ENCODE results near the gene GHRHR.

Gene GHRHR

DNA sequence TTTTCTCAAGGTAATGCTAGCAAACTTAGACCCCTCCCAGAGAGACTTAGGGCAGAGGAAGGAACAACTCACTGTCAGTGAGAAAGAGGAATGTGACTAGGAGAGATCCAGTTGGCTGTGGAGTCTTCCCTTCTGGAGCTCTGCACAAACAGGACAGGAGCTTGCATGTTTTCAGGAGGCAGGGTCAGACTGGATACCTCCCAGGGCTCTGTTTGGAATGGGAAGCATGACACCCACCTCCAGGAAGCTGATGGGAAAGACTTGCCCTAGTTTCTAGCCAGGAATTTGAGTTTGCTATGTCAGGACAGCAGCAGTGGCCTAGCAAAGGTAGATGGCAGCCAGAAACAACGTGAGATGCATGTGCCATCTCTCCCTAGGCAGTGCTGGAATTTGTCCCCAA is 40.6 kb downstream of the GHRHR start:
- in situ Hi-C loops (cut with HindIII; ENCODE audit: low pct_ligation_motif_present, low sequenced_read_pairs) = no loop called here
- H3K27ac ChIP-seq = no peak overlapping the region
- TF ChIP-seq, protein P1, sequence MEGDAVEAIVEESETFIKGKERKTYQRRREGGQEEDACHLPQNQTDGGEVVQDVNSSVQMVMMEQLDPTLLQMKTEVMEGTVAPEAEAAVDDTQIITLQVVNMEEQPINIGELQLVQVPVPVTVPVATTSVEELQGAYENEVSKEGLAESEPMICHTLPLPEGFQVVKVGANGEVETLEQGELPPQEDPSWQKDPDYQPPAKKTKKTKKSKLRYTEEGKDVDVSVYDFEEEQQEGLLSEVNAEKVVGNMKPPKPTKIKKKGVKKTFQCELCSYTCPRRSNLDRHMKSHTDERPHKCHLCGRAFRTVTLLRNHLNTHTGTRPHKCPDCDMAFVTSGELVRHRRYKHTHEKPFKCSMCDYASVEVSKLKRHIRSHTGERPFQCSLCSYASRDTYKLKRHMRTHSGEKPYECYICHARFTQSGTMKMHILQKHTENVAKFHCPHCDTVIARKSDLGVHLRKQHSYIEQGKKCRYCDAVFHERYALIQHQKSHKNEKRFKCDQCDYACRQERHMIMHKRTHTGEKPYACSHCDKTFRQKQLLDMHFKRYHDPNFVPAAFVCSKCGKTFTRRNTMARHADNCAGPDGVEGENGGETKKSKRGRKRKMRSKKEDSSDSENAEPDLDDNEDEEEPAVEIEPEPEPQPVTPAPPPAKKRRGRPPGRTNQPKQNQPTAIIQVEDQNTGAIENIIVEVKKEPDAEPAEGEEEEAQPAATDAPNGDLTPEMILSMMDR (IDR thresholded peaks at IDR 0.05; ENCODE audit: low read depth, low read length, missing control alignments) = no peak

GRCh38 chr7:31006857-31007256 is 43.1 kb downstream of the GHRHR start:
- TF ChIP-seq, protein P1 (IDR thresholded peaks at IDR 0.05; ENCODE audit: low read depth, low read length, missing control alignments) = no peak
- Histone ChIP-seq H3K27ac (no peak overlapping the region), H3K27me3 (replicated peaks) (no peaks in the 10 kb centered on the region), H3K4me3 (ENCODE audit: low read depth, low read length) (no peak overlapping the region), H3K36me3 (replicated peaks) (no peaks in the 10 kb centered on the region)
- no peak for DNase-seq
- in situ Hi-C loops (cut with HindIII; ENCODE audit: low pct_ligation_motif_present, low sequenced_read_pairs) = no loop called here

More for the DNA sequence above, 40.6 kb downstream of the GHRHR start:
- DNase-seq = no peak
- no peaks in the 10 kb centered on the region for H3K27me3 ChIP-seq (replicated peaks)
- no peaks in the 10 kb centered on the region for H3K36me3 ChIP-seq (replicated peaks)
- H3K4me3 ChIP-seq (ENCODE audit: low read depth, low read length) = no peak overlapping the region

GRCh38 chr7:31007634-31008033 is 43.9 kb downstream of the GHRHR start:
- TF ChIP-seq, protein P1 (IDR thresholded peaks at IDR 0.05; ENCODE audit: low read depth, low read length, missing control alignments) = no peak
- DNase-seq = no peak
- no peak overlapping the region for H3K4me3 ChIP-seq (ENCODE audit: low read depth, low read length)
- in situ Hi-C loops (cut with HindIII; ENCODE audit: low pct_ligation_motif_present, low sequenced_read_pairs) = no loop called here
- H3K36me3 ChIP-seq (replicated peaks) = no peaks in the 10 kb centered on the region
- H3K27ac ChIP-seq = no peak overlapping the region
- no peaks in the 10 kb centered on the region for H3K27me3 ChIP-seq (replicated peaks)

DNA sequence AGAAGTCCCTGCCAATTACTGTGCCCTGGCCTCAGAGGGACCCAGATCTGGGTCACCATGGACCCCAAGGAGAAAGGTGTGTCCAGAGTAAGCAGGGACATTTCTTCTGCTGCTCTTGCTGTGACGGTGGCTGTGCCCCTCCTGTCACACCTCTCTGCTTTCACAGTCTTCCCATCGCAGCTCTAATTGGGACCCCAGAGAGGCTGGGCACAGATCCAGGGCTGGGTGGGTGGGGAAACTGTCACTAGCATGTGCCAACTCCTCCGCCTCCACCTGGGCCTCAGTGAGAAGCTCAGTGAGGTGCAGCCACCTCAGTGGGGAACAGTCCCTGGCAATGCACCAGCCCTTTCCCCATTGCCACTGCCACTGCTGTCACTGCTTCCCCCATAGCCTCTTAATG is 51.1 kb downstream of the GHRHR start:
- H3K36me3 ChIP-seq (replicated peaks) = no peaks in the 10 kb centered on the region
- no peak overlapping the region for H3K27ac ChIP-seq
- TF ChIP-seq, protein P1 (IDR thresholded peaks at IDR 0.05; ENCODE audit: low read depth, low read length, missing control alignments) = no peak
- no peak overlapping the region for H3K4me3 ChIP-seq (ENCODE audit: low read depth, low read length)
- in situ Hi-C loops (cut with HindIII; ENCODE audit: low pct_ligation_motif_present, low sequenced_read_pairs) = no loop called here
- no peak for DNase-seq
- no peaks in the 10 kb centered on the region for H3K27me3 ChIP-seq (replicated peaks)

DNA sequence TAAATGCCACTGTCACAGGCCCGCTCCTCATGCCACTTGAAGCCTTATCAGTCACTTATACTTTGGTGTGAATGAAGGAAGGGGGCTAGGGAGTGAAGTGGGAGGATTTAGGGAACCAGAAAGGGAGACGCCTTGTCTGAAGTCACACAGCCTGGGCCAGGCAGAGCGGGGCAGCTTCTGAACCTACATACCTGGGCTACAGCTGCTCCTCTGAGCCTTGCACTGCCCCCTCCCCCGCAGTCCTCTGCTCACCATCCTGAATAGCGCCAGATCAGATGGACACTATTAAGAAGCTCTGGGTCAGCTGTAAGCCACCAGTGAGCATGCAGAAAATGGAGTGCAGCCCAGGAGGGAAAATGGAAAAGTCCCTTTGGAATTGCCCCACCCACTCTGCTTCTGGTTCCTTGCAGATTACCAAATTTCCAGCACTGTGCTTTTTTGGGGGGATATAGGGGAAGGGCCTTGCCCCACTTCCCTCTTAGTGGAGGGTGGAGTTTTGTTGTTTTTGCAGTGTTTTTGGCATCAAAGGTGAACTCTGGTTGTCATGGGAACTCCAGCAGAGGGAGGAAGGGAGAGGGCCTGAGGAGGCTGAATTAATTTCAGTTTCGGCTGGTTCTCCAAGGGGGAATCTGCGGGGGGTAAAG is 53.4 kb downstream of the GHRHR start:
- Histone ChIP-seq H3K27me3 (replicated peaks) (no peaks in the 10 kb centered on the region), H3K4me3 (ENCODE audit: low read depth, low read length) (no peak overlapping the region), H3K27ac (no peak overlapping the region), H3K36me3 (replicated peaks) (no peaks in the 10 kb centered on the region)
- in situ Hi-C loops (cut with HindIII; ENCODE audit: low pct_ligation_motif_present, low sequenced_read_pairs) = no loop called here
- TF ChIP-seq, protein P1 (IDR thresholded peaks at IDR 0.05; ENCODE audit: low read depth, low read length, missing control alignments) = no peak
- DNase-seq = no peak

GRCh38 chr7:31017721-31018120 is 54.0 kb downstream of the GHRHR start:
- in situ Hi-C loops (cut with HindIII; ENCODE audit: low pct_ligation_motif_present, low sequenced_read_pairs) = no loop called here
- TF ChIP-seq, protein P1 (IDR thresholded peaks at IDR 0.05; ENCODE audit: low read depth, low read length, missing control alignments) = no peak
- Histone ChIP-seq H3K27me3 (replicated peaks) (no peaks in the 10 kb centered on the region), H3K4me3 (ENCODE audit: low read depth, low read length) (no peak overlapping the region), H3K27ac (no peak overlapping the region), H3K36me3 (replicated peaks) (no peaks in the 10 kb centered on the region)
- DNase-seq = no peak
